BLaER1 treated with 17β-estradiol and CSF1 and Interleukin-3, amounts not matched to agents 10 nM and 100 nM (cell line): ENCODE data around the gene NPC2.

ENCODE experiments used
- H3K27ac ChIP-seq, 11 experiments: shearing (Covaris generic); formaldehyde crosslinking; 2 replicates each; pipeline ENCODE4 v1.8.1; 2022
- H3K27me3 ChIP-seq, 11 experiments: shearing (Covaris generic); formaldehyde crosslinking; 2 replicates each; pipeline ENCODE4 v1.8.1; 2022
- H3K36me3 ChIP-seq, 11 experiments: shearing (Covaris generic); formaldehyde crosslinking; 2 replicates each; pipeline ENCODE4 v1.8.1; 2022
- H3K4me1 ChIP-seq, 10 experiments: shearing (Covaris generic); formaldehyde crosslinking; 2 replicates each; pipeline ENCODE4 v1.8.1; 2022
- H3K4me2 ChIP-seq, 11 experiments: shearing (Covaris generic); formaldehyde crosslinking; 2 replicates each; pipeline ENCODE4 v1.8.1; 2022
- H3K4me3 ChIP-seq, 10 experiments: shearing (Covaris generic); formaldehyde crosslinking; 2 replicates each; pipeline ENCODE4 v1.8.1; 2022
- H3K9ac ChIP-seq, 11 experiments: shearing (Covaris generic); formaldehyde crosslinking; 2 replicates each; pipeline ENCODE4 v1.8.1; 2022
- H3K9me3 ChIP-seq, 11 experiments: shearing (Covaris generic); formaldehyde crosslinking; replicated peaks in 1 of 11; 2 replicates each; pipeline ENCODE4 v1.8.1; 2022
- H4K20me1 ChIP-seq, 11 experiments: shearing (Covaris generic); formaldehyde crosslinking; 2 replicates each; pipeline ENCODE4 v1.8.1; 2022
- Cebpa-rat ChIP-seq, 11 experiments: shearing (Covaris generic); IDR thresholded peaks; 2 replicates each; pipeline ENCODE4 v1.8.1; 2022

The NPC2 gene

DNA sequence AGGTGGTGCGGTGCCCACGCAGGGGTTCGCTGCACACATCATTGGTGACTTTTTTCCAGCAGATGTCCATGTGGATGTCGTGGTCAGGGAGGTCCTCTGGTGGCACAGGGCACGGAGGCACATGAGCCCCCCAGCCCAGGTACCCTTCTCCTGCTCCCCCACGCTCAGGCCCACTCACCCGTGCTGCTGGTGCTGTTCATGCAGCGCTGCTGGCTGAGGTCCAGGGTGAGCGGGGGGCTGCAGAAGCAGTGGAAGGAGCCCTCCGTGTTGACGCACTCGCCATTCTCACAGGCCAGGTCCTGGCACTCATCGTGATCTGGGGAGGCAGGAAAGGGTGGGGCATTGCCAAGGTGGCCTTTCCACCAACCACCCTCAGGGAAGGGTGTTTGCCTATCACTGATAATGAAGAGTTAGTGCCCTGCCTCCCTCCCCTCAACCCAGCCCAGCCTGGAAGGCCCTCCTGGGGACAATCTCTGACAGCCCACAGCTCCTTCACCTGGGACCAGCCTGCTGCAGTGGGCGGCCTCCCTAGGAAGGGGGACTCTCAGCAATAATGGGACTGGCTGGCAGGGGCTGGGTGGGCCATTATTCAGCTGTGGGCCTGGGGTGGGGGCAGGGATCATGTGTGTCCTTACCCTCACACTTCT, 10.3 kb upstream of the NPC2 start:
- no peak overlapping the region for H3K4me3 ChIP-seq
- peaks cover 0 to 29% (median 0%) of the 10 kb centered on the region in 11 experiments; a peak in 4 of 22 replicates for H4K20me1 ChIP-seq
- no peak overlapping the region for H3K27ac ChIP-seq
- peak overlapping the region in 3 of 11 experiments; percentile 12 to 84 (median 29); a peak in 3 of 22 replicates for H3K4me2 ChIP-seq
- peak overlapping the region in 1 of 11 experiments; percentile 30; a peak in 1 of 22 replicates for H3K9ac ChIP-seq
- H3K36me3 ChIP-seq: peaks cover 0 to 16% (median 8%) of the 10 kb centered on the region in 11 experiments; a peak in 10 of 22 replicates
- no peak for TF ChIP-seq Cebpa-rat (IDR thresholded peaks at IDR 0.05)
- H3K9me3 ChIP-seq: no peaks in the 10 kb centered on the region
- H3K4me1 ChIP-seq: peaks cover 52 to 68% (median 65%) of the 10 kb centered on the region in 10 experiments
- 0 out of 22 replicates have a peak, but pooled peaks cover 0 to 3% (median 0%) of the 10 kb centered on the region in 11 experiments for H3K27me3 ChIP-seq

DNA sequence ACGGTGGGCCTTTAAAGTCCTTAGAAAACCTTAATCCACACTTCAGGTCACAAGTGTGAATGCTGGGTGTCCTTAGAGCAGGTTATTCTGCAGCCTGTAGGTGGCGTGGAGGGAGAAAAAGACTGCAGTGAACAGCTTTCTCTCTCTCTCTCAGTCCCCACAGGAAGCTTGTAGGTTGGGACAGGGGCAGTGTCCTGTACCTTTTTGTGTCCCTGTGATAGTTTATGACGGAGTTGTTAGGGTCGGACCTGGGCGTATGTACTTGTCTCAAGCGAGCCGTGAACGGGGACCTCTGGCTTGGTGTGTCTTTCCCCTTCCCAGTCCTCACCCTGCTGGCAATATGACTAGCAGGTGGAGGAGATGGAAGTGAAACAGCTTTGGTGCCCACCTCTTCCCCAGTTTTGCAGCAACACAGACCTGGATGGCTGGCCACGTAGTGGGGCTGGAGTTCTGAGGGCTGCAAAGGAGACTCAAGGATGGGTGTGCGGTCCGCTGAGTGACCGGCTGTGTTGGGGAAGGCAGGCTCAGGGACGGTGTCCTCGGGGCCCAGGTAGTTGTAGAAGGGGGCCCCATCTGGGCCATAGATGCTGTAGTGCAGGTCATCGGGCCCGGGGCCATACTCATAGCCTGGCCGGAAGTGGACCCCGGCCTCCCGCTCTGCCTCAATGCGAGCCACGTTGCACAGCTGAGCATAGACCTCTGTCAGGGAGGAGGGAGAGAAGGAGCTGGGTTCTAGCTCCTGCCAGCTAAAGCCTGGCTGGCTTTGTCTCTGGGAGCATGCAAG, 9.3 kb upstream of the NPC2 start:
- Histone ChIP-seq H3K9me3 (no peaks in the 10 kb centered on the region), H3K27me3 (0 out of 22 replicates have a peak, but pooled peaks cover 0 to 3% (median 0%) of the 10 kb centered on the region in 11 experiments), H3K36me3 (peaks cover 0 to 16% (median 11%) of the 10 kb centered on the region in 11 experiments; a peak in 12 of 22 replicates), H3K4me3 (no peak overlapping the region), H3K9ac (peak overlapping the region in 2 of 11 experiments; percentile 28 to 30; a peak in 4 of 22 replicates), H3K27ac (no peak overlapping the region), H3K4me1 (peaks cover 42 to 58% (median 56%) of the 10 kb centered on the region in 10 experiments), H3K4me2 (peak overlapping the region in 7 of 11 experiments; percentile 0 to 29 (median 8); a peak in 7 of 22 replicates), H4K20me1 (peaks cover 0 to 29% (median 0%) of the 10 kb centered on the region in 11 experiments; a peak in 4 of 22 replicates)
- TF ChIP-seq Cebpa-rat (IDR thresholded peaks at IDR 0.05): no peak

DNA sequence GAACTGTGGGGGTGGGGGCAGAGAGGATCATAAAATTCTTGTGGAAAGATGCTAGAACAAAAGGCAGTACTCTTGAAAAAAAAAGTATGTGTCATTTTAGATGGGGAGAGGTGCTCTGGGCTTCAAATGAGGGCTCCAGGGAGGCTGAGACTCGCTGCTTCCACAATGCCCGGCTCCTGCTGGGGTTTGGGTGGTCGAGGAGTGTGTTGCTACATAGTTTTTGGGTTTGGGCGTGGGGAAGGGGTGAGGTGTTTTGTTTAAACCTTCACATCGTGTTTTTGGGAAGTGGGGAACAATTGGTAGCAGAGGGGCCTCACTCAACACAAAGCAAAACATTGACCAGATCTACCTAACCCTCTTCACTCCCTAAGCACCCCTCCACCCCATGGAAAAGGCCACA, 8.6 kb upstream of the NPC2 start:
- no peak overlapping the region for H3K4me3 ChIP-seq
- TF ChIP-seq Cebpa-rat (IDR thresholded peaks at IDR 0.05): no peak
- peaks cover 0 to 22% (median 14%) of the 10 kb centered on the region in 11 experiments; a peak in 15 of 22 replicates for H3K36me3 ChIP-seq
- H3K9ac ChIP-seq: peak overlapping the region in 1 of 11 experiments; percentile 28; a peak in 2 of 22 replicates
- peaks cover 0 to 29% (median 0%) of the 10 kb centered on the region in 11 experiments; a peak in 4 of 22 replicates for H4K20me1 ChIP-seq
- 0 out of 22 replicates have a peak, but pooled peaks cover 0 to 3% (median 0%) of the 10 kb centered on the region in 11 experiments for H3K27me3 ChIP-seq
- no peaks in the 10 kb centered on the region for H3K9me3 ChIP-seq
- H3K27ac ChIP-seq: no peak overlapping the region
- peaks cover 39 to 51% (median 48%) of the 10 kb centered on the region in 10 experiments for H3K4me1 ChIP-seq
- peak overlapping the region in 3 of 11 experiments; percentile 0 to 22 (median 4); a peak in 4 of 22 replicates for H3K4me2 ChIP-seq

DNA sequence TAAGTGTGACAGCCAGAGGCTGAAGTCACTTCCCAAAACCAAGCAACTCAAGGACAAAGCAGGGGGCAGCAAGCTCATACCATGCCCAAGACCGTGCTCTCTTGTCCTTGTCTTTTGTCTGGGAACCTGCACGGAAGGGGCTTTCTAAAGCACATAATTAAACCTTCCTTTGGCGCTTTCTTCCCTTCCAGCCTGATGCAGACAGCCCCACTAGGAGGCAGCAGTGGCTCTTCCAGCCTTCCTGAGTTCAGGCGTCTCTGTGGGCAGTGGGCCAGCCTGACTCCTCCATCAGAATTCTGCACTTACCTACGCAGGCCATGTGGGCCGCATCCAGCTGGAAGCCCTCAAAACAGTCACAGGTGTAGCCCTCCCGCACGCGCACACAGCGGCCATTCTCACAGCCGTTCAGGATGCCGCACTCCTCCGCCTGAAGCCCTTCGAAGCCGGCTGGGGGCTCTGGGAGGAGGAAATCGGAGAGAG, 8.1 kb upstream of the NPC2 start:
- Histone ChIP-seq H3K4me3 (no peak overlapping the region), H3K9me3 (no peaks in the 10 kb centered on the region), H3K36me3 (peaks cover 0 to 27% (median 17%) of the 10 kb centered on the region in 11 experiments; a peak in 18 of 22 replicates), H3K4me2 (peak overlapping the region in 3 of 11 experiments; percentile 0 to 22 (median 4); a peak in 3 of 22 replicates), H3K27me3 (0 out of 22 replicates have a peak, but pooled peaks cover 0 to 3% (median 0%) of the 10 kb centered on the region in 11 experiments), H3K4me1 (peaks cover 34 to 51% (median 44%) of the 10 kb centered on the region in 10 experiments), H3K9ac (peak overlapping the region in 1 of 11 experiments; percentile 6; a peak in 1 of 22 replicates), H3K27ac (no peak overlapping the region), H4K20me1 (peaks cover 0 to 29% (median 0%) of the 10 kb centered on the region in 11 experiments; a peak in 4 of 22 replicates)
- TF ChIP-seq Cebpa-rat (IDR thresholded peaks at IDR 0.05): no peak

DNA sequence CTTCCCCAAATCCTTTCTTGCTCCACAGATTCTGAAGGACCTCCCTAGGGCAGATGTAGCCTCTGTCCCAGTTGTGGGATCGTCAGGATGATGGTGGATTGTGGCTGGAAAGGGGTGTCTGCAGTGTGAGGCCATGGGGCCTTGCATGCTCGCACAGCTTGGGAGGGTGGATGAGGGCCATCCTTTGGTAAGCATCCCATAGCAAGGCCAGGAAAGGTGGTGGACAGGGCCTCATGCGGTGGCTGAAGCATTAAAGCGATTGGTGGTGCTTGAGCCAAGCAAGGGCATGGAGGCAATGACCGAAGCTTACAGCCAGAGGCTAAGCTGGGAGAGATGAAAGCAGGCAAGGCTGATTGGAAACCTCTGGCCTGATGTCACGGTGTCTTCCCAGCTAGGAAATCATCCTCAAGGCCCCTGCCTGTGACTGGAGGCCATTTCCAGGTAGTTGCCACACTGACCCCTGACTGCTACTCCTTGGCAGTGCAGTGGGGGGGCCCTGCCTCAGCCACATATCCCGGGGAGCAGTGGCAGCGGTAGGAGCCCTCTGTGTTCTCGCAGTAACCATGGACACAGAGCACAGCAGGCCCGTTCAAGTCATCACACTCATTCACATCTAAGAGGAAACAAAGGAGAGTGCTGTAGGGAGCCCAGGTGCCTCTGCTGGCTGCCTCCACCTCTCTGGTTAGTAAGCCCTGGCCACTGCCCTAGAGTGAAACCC, 7.5 kb upstream of the NPC2 start:
- Histone ChIP-seq H3K4me2 (no peak overlapping the region; a peak in 2 of 22 replicates), H3K27ac (no peak overlapping the region), H4K20me1 (peaks cover 0 to 29% (median 0%) of the 10 kb centered on the region in 11 experiments; a peak in 4 of 22 replicates), H3K9me3 (no peaks in the 10 kb centered on the region), H3K9ac (peak overlapping the region in 4 of 11 experiments; percentile 6 to 19 (median 13); a peak in 4 of 22 replicates), H3K36me3 (peaks cover 0 to 31% (median 17%) of the 10 kb centered on the region in 11 experiments; a peak in 18 of 22 replicates), H3K4me3 (no peak overlapping the region), H3K27me3 (no peaks in the 10 kb centered on the region), H3K4me1 (peaks cover 34 to 51% (median 40%) of the 10 kb centered on the region in 10 experiments)
- no peak for TF ChIP-seq Cebpa-rat (IDR thresholded peaks at IDR 0.05)

DNA sequence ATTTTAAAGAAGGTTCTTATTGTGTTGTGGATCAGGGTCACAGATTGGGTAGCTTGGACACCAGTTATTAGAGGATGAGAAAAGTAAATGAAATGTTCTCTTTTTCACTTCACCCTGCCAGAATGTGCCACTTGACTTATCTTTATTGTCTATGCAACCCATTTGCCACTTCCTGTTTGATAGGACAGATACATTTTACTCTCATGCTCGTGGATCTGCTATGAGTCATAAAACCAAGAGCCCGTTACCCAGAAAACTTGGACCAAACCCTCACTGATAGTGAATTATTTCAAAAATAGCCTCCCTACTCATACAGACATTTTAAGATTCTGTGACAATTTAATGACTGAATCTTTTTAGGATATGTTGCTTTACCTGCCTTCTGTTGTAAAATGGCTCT, 2.3 kb upstream of the NPC2 start:
- Histone ChIP-seq H3K4me3 (peak overlapping the region in 3 of 10 experiments; percentile 79 to 97 (median 96); a peak in 3 of 20 replicates), H3K4me2 (peak overlapping the region; percentile 92 to 99 (median 96); a peak in 21 of 22 replicates), H3K27me3 (peaks cover 0 to 4% (median 0%) of the 10 kb centered on the region in 11 experiments; a peak in 6 of 22 replicates), H3K36me3 (peaks cover 0 to 33% (median 20%) of the 10 kb centered on the region in 11 experiments; a peak in 18 of 22 replicates), H3K9ac (peak overlapping the region in 3 of 11 experiments; percentile 44 to 91 (median 91); a peak in 3 of 22 replicates), H3K27ac (peak overlapping the region in 2 of 11 experiments; percentile 29 to 45; a peak in 4 of 22 replicates), H3K9me3 (no peaks in the 10 kb centered on the region), H4K20me1 (peaks cover 0 to 22% (median 4%) of the 10 kb centered on the region in 11 experiments; a peak in 11 of 22 replicates), H3K4me1 (peaks cover 34 to 47% (median 42%) of the 10 kb centered on the region in 10 experiments)
- TF ChIP-seq Cebpa-rat (IDR thresholded peaks at IDR 0.05): no peak

DNA sequence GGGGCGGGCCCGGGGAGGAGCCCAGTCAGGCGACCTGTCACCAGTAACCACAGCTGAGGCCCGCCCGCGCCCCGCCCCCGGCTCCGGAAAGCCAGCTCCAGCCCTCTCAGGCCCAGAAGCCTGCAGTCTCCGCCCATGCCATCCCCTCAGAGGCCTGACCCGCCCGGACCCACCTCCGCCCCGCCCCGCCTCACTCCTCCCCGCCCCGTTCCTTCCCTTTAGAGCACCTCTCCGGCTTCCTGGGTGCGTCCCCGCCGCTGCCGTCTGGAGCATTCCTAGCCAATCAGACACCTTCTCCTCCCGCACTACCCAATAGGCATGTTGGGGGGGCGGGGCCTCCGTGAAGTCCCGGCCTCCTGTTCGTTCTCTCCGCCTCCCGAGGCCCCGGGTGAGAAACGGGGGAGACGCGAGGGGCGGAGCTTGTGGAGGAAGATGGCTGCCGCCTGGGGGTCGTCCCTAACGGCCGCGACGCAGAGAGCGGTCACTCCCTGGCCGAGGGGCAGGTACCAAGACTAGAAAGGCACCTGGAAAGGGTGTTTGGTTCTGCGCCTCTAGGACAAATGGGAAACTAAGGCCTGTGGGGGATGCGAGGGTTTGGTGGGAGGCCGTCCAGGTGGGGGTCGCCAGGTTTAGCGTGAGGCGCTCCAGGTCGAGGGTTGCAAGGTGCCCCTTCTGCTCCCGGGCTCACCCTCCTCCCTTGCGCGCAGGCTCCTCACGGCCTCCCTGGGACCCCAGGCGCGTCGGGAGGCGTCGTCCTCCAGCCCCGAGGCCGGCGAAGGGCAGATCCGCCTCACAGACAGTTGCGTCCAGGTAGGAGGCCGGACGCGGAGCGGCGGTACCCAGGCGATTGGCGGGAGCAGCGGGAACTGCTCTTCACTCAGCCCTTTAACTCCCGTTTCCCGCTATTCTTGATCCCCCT, 497 bp upstream of the NPC2 start, which contains the start of gene ISCA2:
TSS of gene ISCA2 (plus strand) at position 423 of the 919 bp plus-strand sequence. CDS start at position 433, 10 bp downstream.
- Histone ChIP-seq H3K4me1 (peaks cover 42 to 64% (median 48%) of the 10 kb centered on the region in 10 experiments), H4K20me1 (peaks cover 0 to 40% (median 4%) of the 10 kb centered on the region in 11 experiments; a peak in 11 of 22 replicates), H3K27me3 (peaks cover 0 to 4% (median 0%) of the 10 kb centered on the region in 11 experiments; a peak in 6 of 22 replicates), H3K36me3 (peaks cover 0 to 37% (median 16%) of the 10 kb centered on the region in 11 experiments; a peak in 12 of 22 replicates), H3K4me3 (peak within 1 kb of the TSS; percentile 78 to 97 (median 94)), H3K4me2 (peak within 1 kb of the TSS; percentile 92 to 99 (median 96)), H3K9ac (peak within 1 kb of the TSS; percentile 83 to 98 (median 92)), H3K27ac (peak within 1 kb of the TSS; percentile 82 to 98 (median 89)), H3K9me3 (no peaks in the 10 kb centered on the region)
- no peak for TF ChIP-seq Cebpa-rat (IDR thresholded peaks at IDR 0.05)
